Sigmoid colon (tissue), 7 donors: ENCODE results near the gene KCNJ10. TPM values are rescaled to one million over a fixed set of nuclear protein-coding genes. Genes with fewer than 3 reads are reported as not detected.
A peak's percentile ranks its signal among the peaks of the same experiment; 100 is the strongest.

Source experiments
- DNase-seq: peaks from one replicate; pipeline ENCODE4 v3.0.0-alpha.2; 2019
- H3K27ac ChIP-seq, 4 donors: fragments of 200-600 bp; sonication (generic); one replicate each; pipeline ENCODE4 v1.5.1; 2016 to 2019; ENCODE audit warnings: mild to moderate bottlenecking in 1 of 4
- H3K27me3 ChIP-seq, 3 donors: fragments of 200-600 bp; sonication (generic); one replicate each; pipeline ENCODE4 v1.5.1; 2019; ENCODE audit warnings: mild to moderate bottlenecking in 1 of 3
- H3K36me3 ChIP-seq, 4 donors: fragments of 200-600 bp; sonication (generic); one replicate each; pipeline ENCODE4 v1.5.1; 2016 to 2019
- H3K4me1 ChIP-seq, 4 donors: fragments of 200-600 bp; sonication (generic); one replicate each; pipeline ENCODE4 v1.5.1; 2017 to 2019
- H3K4me3 ChIP-seq, 4 donors: fragments of 200-600 bp; sonication (generic); one replicate each; pipeline ENCODE4 v1.5.1; 2017 to 2019; ENCODE audit warnings: mild to moderate bottlenecking in 2 of 4, moderate library complexity in 1 of 4
- H3K9me3 ChIP-seq, 4 donors: fragments of 200-600 bp in 3 of 4; sonication (generic) in 3 of 4; one replicate each; pipeline versions ENCODE4 v1.5.1 to v1.6.1; 2013 to 2019
- CTCF ChIP-seq, 4 experiments: fragments of 450-650 bp in 3 of 4; fragments of 200-600 bp in 1 of 4; IDR thresholded peaks; one replicate each; pipeline ENCODE4 v1.5.1; 2016 to 2019; ENCODE audit warnings: antibody characterized with exemption in 4 of 4, mild to moderate bottlenecking in 3 of 4, moderate library complexity in 2 of 4
- EP300 ChIP-seq, 4 donors: sonication (generic); formaldehyde crosslinking; IDR thresholded peaks; one replicate each; pipeline ENCODE4 v1.6.1; 2017; ENCODE audit warnings: antibody characterized with exemption in 4 of 4
- POLR2A ChIP-seq, 2 donors: fragments of 450-650 bp; IDR thresholded peaks; one replicate each; pipeline ENCODE4 v1.6.1; 2016; ENCODE audit warnings: antibody characterized with exemption in 2 of 2, mild to moderate bottlenecking in 2 of 2, moderate library complexity in 2 of 2
- POLR2AphosphoS5 ChIP-seq, 4 donors: sonication (generic); formaldehyde crosslinking; IDR thresholded peaks; one replicate each; pipeline ENCODE4 v1.6.1; 2017; ENCODE audit warnings: antibody characterized with exemption in 4 of 4
- WGBS, 2 donors: extraction: QIAGEN DNeasy Blood & Tissue Kit; methylation state at CpG; one replicate each; pipeline ENCODE4 v1.1.7; 2013; 5-methylcytosine and 5-hydroxymethylcytosine counted together
- intact Hi-C: fragments of 100-400 bp; cut with DNase I; formaldehyde crosslinking; loops from one replicate; pipeline ENCODE4 v1.15.1; 2023
- polyA plus RNA-seq, 3 donors: library from polyadenylated mRNA; stranded (reverse); fragments of 200-250 nt; gene quantifications; one replicate each; pipeline ENCODE4 v1.2.3, GENCODE V29; 2013
- total RNA-seq, 4 donors: library from RNA; depleted of rRNA; stranded (reverse); fragments of >200 nt; gene quantifications; one replicate each; pipeline ENCODE4 v1.1.0, GENCODE V29; 2016
- donor health status: healthy with polysubstance abuse.
- donor health status: Bipolar disorder and iron deficiency.
- donor health status: healthy.

The KCNJ10 gene
- total and polyA plus RNA-seq, 7 donors: 0.23 to 1.3 (median 0.31) TPM; not detected in 3

GRCh38 chr1:160101037-160101716 is 31.2 kb upstream of the KCNJ10 start:
- TF ChIP-seq CTCF (IDR thresholded peaks at IDR 0.05) (peak; percentile 90 to 98 (median 92)), POLR2AphosphoS5 (IDR thresholded peaks at IDR 0.05) (peak; percentile 56 to 76 (median 68)), POLR2A (IDR thresholded peaks at IDR 0.05) (no peak), EP300 (IDR thresholded peaks at IDR 0.05) (peak in 1 of 4 donors; percentile 68)
- no peaks in the 10 kb centered on the region for H3K36me3 ChIP-seq
- DNase-seq: peak; percentile 96
- no peaks in the 10 kb centered on the region for H3K9me3 ChIP-seq
- no peaks in the 10 kb centered on the region for H3K27me3 ChIP-seq
- H3K4me3 ChIP-seq: no peak overlapping the region
- WGBS, 2 donors: 25% methylated on average over 13 of the region's 13 CpGs
- H3K27ac ChIP-seq: peak overlapping the region; percentile 91 to 98 (median 95)
- H3K4me1 ChIP-seq: peaks cover 0 to 67% (median 62%) of the 10 kb centered on the region in 4 donors
- intact Hi-C loops: loop anchor here (1.0 to 10.0 kb wide), 6 partner anchors 92 to 296 kb away; no protein-coding TSS in a partner anchor

- Histone ChIP-seq H3K36me3 (peaks cover 0 to 1% (median 0%) of the 10 kb centered on the region in 4 donors), H3K9me3 (no peaks in the 10 kb centered on the region), H3K27ac (peak overlapping the region; percentile 91 to 98 (median 95)), H3K4me3 (no peak overlapping the region), H3K4me1 (peaks cover 0 to 73% (median 65%) of the 10 kb centered on the region in 4 donors), H3K27me3 (no peaks in the 10 kb centered on the region)
- TF ChIP-seq EP300 (IDR thresholded peaks at IDR 0.05) (no peak), POLR2AphosphoS5 (IDR thresholded peaks at IDR 0.05) (no peak), CTCF (IDR thresholded peaks at IDR 0.05) (no peak), POLR2A (IDR thresholded peaks at IDR 0.05) (no peak)
- intact Hi-C loops: loop anchor here (2.0 to 10.0 kb wide), 5 partner anchors 68 to 297 kb away; partner anchors contain the start of genes COPA, NCSTN and PIGM
- 96 to 98% methylated on average over 2 of the region's 2 CpGs for WGBS, 2 donors
- DNase-seq: no peak
These were observed 29.9 kb upstream of the KCNJ10 start for GRCh38 chr1:160099716-160100375.

- Histone ChIP-seq H3K4me3 (peak overlapping the region; percentile 56 to 90 (median 76)), H3K36me3 (peaks cover 0 to 10% (median 2%) of the 10 kb centered on the region in 4 donors), H3K4me1 (peaks cover 0 to 65% (median 58%) of the 10 kb centered on the region in 4 donors), H3K9me3 (no peaks in the 10 kb centered on the region), H3K27ac (peak overlapping the region; percentile 91 to 98 (median 95)), H3K27me3 (no peaks in the 10 kb centered on the region)
- TF ChIP-seq POLR2AphosphoS5 (IDR thresholded peaks at IDR 0.05): peak; percentile 90 to 94 (median 93)
- no peak for TF ChIP-seq EP300 (IDR thresholded peaks at IDR 0.05)
- no peak for TF ChIP-seq CTCF (IDR thresholded peaks at IDR 0.05)
- peak; percentile 67 to 83 for TF ChIP-seq POLR2A (IDR thresholded peaks at IDR 0.05)
- WGBS, 2 donors: 2 to 3% methylated on average over 40 of the region's 40 CpGs
- peak; percentile 99 for DNase-seq
- intact Hi-C loops: loop anchor here (5.0 kb wide), 2 partner anchors 67 to 243 kb away; partner anchors contain the start of genes COPA, NCSTN and PIGM
These were observed 29.0 kb upstream of the KCNJ10 start for GRCh38 chr1:160098852-160099561.

GRCh38 chr1:160097911-160098851 is 28.2 kb upstream of the KCNJ10 start, which contains the start of gene IGSF8:
TSS of gene IGSF8 (minus strand) at chr1:160098619. CDS start at chr1:160098472, 147 bp downstream.
- peaks cover 0 to 57% (median 49%) of the 10 kb centered on the region in 4 donors for H3K4me1 ChIP-seq
- H3K27me3 ChIP-seq: no peaks in the 10 kb centered on the region
- peak within 1 kb of the TSS; percentile 91 to 98 (median 95) for H3K27ac ChIP-seq
- TF ChIP-seq CTCF (IDR thresholded peaks at IDR 0.05): no peak
- TF ChIP-seq POLR2AphosphoS5 (IDR thresholded peaks at IDR 0.05): peak; percentile 73 to 89 (median 83)
- TF ChIP-seq POLR2A (IDR thresholded peaks at IDR 0.05): peak; percentile 37 to 63
- intact Hi-C loops: loop anchor here (5.0 kb wide), 2 partner anchors 66 to 244 kb away; partner anchors contain the start of genes COPA, NCSTN and PIGM
- WGBS, 2 donors: 1 to 4% methylated on average over 64 of the region's 64 CpGs
- H3K4me3 ChIP-seq: peak within 1 kb of the TSS; percentile 56 to 90 (median 76)
- no peaks in the 10 kb centered on the region for H3K9me3 ChIP-seq
- DNase-seq: peak; percentile 96
- H3K36me3 ChIP-seq: peaks cover 0 to 18% (median 2%) of the 10 kb centered on the region in 4 donors
